Lower leg skin (tissue), 4 donors: ENCODE results near the gene SPI1. TPM values are rescaled to one million over a fixed set of nuclear protein-coding genes. Genes with fewer than 3 reads are reported as not detected.

ENCODE experiments used
- DNase-seq, 2 donors: peaks; one replicate each; pipeline ENCODE4 v3.0.0-alpha.2; 2019; ENCODE audit warnings: low spot score in 2 of 2
- H3K4me3 ChIP-seq: fragments of 200-600 bp; sonication (generic); 2 replicates; pipeline ENCODE4 v1.5.1; 2017; ENCODE audit warnings: mild to moderate bottlenecking, low read depth; ENCODE audit not compliant: poor library complexity, severe bottlenecking
- POLR2A ChIP-seq, 2 donors: fragments of 450-650 bp; IDR thresholded peaks; one replicate each; pipeline ENCODE4 v1.6.1; 2016 to 2017; ENCODE audit warnings: antibody characterized with exemption in 2 of 2, mild to moderate bottlenecking in 1 of 2, moderate library complexity in 1 of 2
- WGBS, 2 donors: methylation state at CpG; one replicate each; pipeline ENCODE4 v1.1.5; 2018; 5-methylcytosine and 5-hydroxymethylcytosine counted together
- intact Hi-C: fragments of 100-400 bp; cut with DNase I; formaldehyde crosslinking; loops from one replicate; pipeline ENCODE4 v1.15.0; 2023; ENCODE audit warnings: low total_unique reads
- total RNA-seq, 4 donors: library from RNA; depleted of rRNA; stranded (reverse); fragments of >200 nt; gene quantifications; one replicate each; pipeline ENCODE4 v1.1.0, GENCODE V29; 2016
- TF ChIP-seq, protein P1 (sequence below), 3 donors: fragments of 450-650 bp; IDR thresholded peaks; one replicate each; pipeline ENCODE4 v1.5.1; 2016; ENCODE audit warnings: antibody characterized with exemption in 3 of 3, mild to moderate bottlenecking in 3 of 3, moderate library complexity in 2 of 3

The SPI1 gene
- total RNA-seq, 4 donors from 2014 or later, result 7.7 to 13.4 (median 10.6) TPM

- no peak overlapping the region for H3K4me3 ChIP-seq
- 8 to 11% methylated on average over 16 to 27 of the region's 47 CpGs for WGBS, 2 donors
- intact Hi-C loops, result no loop called here
- TF ChIP-seq, protein P1, sequence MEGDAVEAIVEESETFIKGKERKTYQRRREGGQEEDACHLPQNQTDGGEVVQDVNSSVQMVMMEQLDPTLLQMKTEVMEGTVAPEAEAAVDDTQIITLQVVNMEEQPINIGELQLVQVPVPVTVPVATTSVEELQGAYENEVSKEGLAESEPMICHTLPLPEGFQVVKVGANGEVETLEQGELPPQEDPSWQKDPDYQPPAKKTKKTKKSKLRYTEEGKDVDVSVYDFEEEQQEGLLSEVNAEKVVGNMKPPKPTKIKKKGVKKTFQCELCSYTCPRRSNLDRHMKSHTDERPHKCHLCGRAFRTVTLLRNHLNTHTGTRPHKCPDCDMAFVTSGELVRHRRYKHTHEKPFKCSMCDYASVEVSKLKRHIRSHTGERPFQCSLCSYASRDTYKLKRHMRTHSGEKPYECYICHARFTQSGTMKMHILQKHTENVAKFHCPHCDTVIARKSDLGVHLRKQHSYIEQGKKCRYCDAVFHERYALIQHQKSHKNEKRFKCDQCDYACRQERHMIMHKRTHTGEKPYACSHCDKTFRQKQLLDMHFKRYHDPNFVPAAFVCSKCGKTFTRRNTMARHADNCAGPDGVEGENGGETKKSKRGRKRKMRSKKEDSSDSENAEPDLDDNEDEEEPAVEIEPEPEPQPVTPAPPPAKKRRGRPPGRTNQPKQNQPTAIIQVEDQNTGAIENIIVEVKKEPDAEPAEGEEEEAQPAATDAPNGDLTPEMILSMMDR (IDR thresholded peaks at IDR 0.05), result no peak
- TF ChIP-seq POLR2A (IDR thresholded peaks at IDR 0.05), result no peak
- DNase-seq, result no peak
Observed at GRCh38 chr11:47399860-47400767, 21.8 kb upstream of the SPI1 start.

- no peak for DNase-seq
- H3K4me3 ChIP-seq, result no peak overlapping the region
- WGBS, 2 donors, result 50 to 100% methylated on average over 1 of the region's 1 CpG
- intact Hi-C loops, result no loop called here
- TF ChIP-seq, protein P1 (IDR thresholded peaks at IDR 0.05), result no peak
- no peak for TF ChIP-seq POLR2A (IDR thresholded peaks at IDR 0.05)
Observed at GRCh38 chr11:47398551-47398950, 20.2 kb upstream of the SPI1 start.

- H3K4me3 ChIP-seq, result no peak overlapping the region
- DNase-seq, result no peak
- no peak for TF ChIP-seq POLR2A (IDR thresholded peaks at IDR 0.05)
- TF ChIP-seq, protein P1 (IDR thresholded peaks at IDR 0.05), result no peak
- 48 to 67% methylated on average over 3 of the region's 3 CpGs for WGBS, 2 donors
- intact Hi-C loops, result no loop called here
Observed at GRCh38 chr11:47398011-47398410, 19.7 kb upstream of the SPI1 start.

- intact Hi-C loops, result no loop called here
- DNase-seq, result no peak
- no peak overlapping the region for H3K4me3 ChIP-seq
- TF ChIP-seq POLR2A (IDR thresholded peaks at IDR 0.05), result no peak
- TF ChIP-seq, protein P1 (IDR thresholded peaks at IDR 0.05), result no peak
- 80 to 86% methylated on average over 3 of the region's 3 CpGs for WGBS, 2 donors
Observed at GRCh38 chr11:47396049-47396320, 17.6 kb upstream of the SPI1 start.

GRCh38 chr11:47395223-47396048 is 17.1 kb upstream of the SPI1 start:
- no peak overlapping the region for H3K4me3 ChIP-seq
- WGBS, 2 donors, result 74 to 75% methylated on average over 23 to 25 of the region's 25 CpGs
- TF ChIP-seq, protein P1 (IDR thresholded peaks at IDR 0.05), result no peak
- TF ChIP-seq POLR2A (IDR thresholded peaks at IDR 0.05), result no peak
- DNase-seq, result no peak
- intact Hi-C loops, result no loop called here
